Non-pigmented ciliary epithelial cell (primary cell): ENCODE measurements around the gene IFNAR2.
A peak's percentile ranks its signal among the peaks of the same experiment; 100 is the strongest.
"Not testable (repeated sequence)": the region's sequence is repeated elsewhere in the genome, so short reads cannot be mapped to it uniquely, and the experiment has no call there.

Experiments used
- DNase-seq: peaks from one replicate; pipeline ENCODE4 v3.0.0-alpha.2; 2010; ENCODE audit warnings: low read depth

IFNAR2 gene

GRCh38 chr21:33244779-33245105, 15.0 kb downstream of the IFNAR2 start:
- DNase-seq: no peak

GRCh38 chr21:33245289-33245918, 15.7 kb downstream of the IFNAR2 start:
- no peak for DNase-seq

- DNase-seq: no peak
These were observed 16.8 kb downstream of the IFNAR2 start for GRCh38 chr21:33246506-33246905.

- no peak for DNase-seq
These were observed 17.2 kb downstream of the IFNAR2 start for GRCh38 chr21:33246963-33247362.

- no peak for DNase-seq
These were observed 17.9 kb downstream of the IFNAR2 start for GRCh38 chr21:33247599-33247998.

- DNase-seq: no peak
These were observed 19.7 kb downstream of the IFNAR2 start for GRCh38 chr21:33249331-33250002.

- DNase-seq: no peak
These were observed 21.4 kb downstream of the IFNAR2 start for GRCh38 chr21:33251119-33251518.

- DNase-seq: not testable (repeated sequence)
These were observed 23.6 kb downstream of the IFNAR2 start for GRCh38 chr21:33253382-33253781.

GRCh38 chr21:33254766-33255165, 25.0 kb downstream of the IFNAR2 start:
- DNase-seq: no peak

- DNase-seq: no peak
These were observed 25.7 kb downstream of the IFNAR2 start for GRCh38 chr21:33255404-33255803.

GRCh38 chr21:33256019-33256418, 26.3 kb downstream of the IFNAR2 start:
- no peak for DNase-seq

- no peak for DNase-seq
These were observed 27.5 kb downstream of the IFNAR2 start for GRCh38 chr21:33257094-33257803.

- DNase-seq: no peak
These were observed 28.7 kb downstream of the IFNAR2 start for GRCh38 chr21:33258475-33258874.

GRCh38 chr21:33259428-33259827, 29.7 kb downstream of the IFNAR2 start:
- peak; percentile 13 for DNase-seq

GRCh38 chr21:33259995-33260394, 30.3 kb downstream of the IFNAR2 start:
- no peak for DNase-seq

- DNase-seq: peak; percentile 35
These were observed 31.9 kb downstream of the IFNAR2 start for GRCh38 chr21:33261635-33262034.

GRCh38 chr21:33262921-33263320, 33.2 kb downstream of the IFNAR2 start:
- no peak for DNase-seq

GRCh38 chr21:33264561-33264960, 34.8 kb downstream of the IFNAR2 start:
- no peak for DNase-seq

GRCh38 chr21:33265664-33266049, 35.9 kb downstream of the IFNAR2 start:
- no peak for DNase-seq

GRCh38 chr21:33266050-33266788, 36.5 kb downstream of the IFNAR2 start, which contains the start of gene IL10RB:
IL10RB (plus strand) TSS chr21:33266367; CDS start chr21:33266466, 99 bp downstream.
- no peak for DNase-seq

GRCh38 chr21:33266789-33267135, 37.0 kb downstream of the IFNAR2 start:
- DNase-seq: no peak

- DNase-seq: no peak
These were observed 37.5 kb downstream of the IFNAR2 start for GRCh38 chr21:33267250-33267649.

GRCh38 chr21:33268393-33268736, 38.6 kb downstream of the IFNAR2 start:
- no peak for DNase-seq
